BJ (cell line): ENCODE measurements around the gene GPR162. TPM values are rescaled to one million over a fixed set of nuclear protein-coding genes. Genes with fewer than 3 reads are reported as not detected.

Experiments
- CTCF ChIA-PET: fragments of 350-600 bp; formaldehyde crosslinking; extraction: SDS; loops from one replicate; lab custom pipeline; 2021; ENCODE audit warnings: antibody characterized with exemption, inconsistent platforms; lab: Yijun Ruan, JAX
- POLR2A ChIA-PET: fragments of 300-600 bp; sonication (Branson Sonifier 250); formaldehyde crosslinking; extraction: SDS; loops from one replicate; lab custom pipeline; 2021; ENCODE audit warnings: antibody characterized with exemption; lab: Charles Lee
- DNase-seq: peaks from one replicate; pipeline ENCODE4 v3.0.0-alpha.2; 2011; ENCODE audit warnings: low read depth
- H3K27me3 ChIP-seq: 2 replicates; pipeline ENCODE4 v1.6.0; 2011; ENCODE audit warnings: low read length; ENCODE audit not compliant: control insufficient read depth, insufficient read depth
- H3K36me3 ChIP-seq: 2 replicates; pipeline ENCODE4 v1.5.1; 2011; ENCODE audit warnings: low read length; ENCODE audit not compliant: control insufficient read depth, insufficient read depth
- H3K4me3 ChIP-seq: 2 replicates; pipeline ENCODE4 v1.5.1; 2011; ENCODE audit warnings: low read depth, mild to moderate bottlenecking, control low read depth, low read length
- polyA plus RNA-seq: library from polyadenylated mRNA; depleted of rRNA; stranded (reverse); fragments of >200 nt; gene quantifications from 2 replicates; pipeline ENCODE4 v1.2.3, GENCODE V29; 2011
- TF ChIP-seq, protein P1 (sequence below): IDR thresholded peaks from 2 replicates; pipeline ENCODE4 v1.5.1; 2011; ENCODE audit warnings: low read depth, mild to moderate bottlenecking, control low read depth, inconsistent platforms, low read length, moderate library complexity; ENCODE audit not compliant: insufficient read depth

GPR162 gene
- polyA plus RNA-seq, 1 experiment: 6.6 TPM

DNA sequence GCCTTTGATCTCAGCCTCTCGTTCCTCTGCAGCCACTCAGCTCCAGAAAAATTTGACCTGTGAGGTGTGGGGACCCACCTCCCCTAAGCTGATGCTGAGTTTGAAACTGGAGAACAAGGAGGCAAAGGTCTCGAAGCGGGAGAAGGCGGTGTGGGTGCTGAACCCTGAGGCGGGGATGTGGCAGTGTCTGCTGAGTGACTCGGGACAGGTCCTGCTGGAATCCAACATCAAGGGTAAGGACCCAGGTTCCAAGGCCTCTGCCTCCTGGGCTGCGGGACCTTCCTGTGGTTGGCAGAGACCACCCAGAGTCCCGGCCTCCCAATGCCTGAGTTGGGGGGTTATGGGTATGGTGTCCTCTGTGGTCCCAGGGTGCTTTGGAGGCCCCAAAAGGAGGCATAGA lies 4.5 kb upstream of the GPR162 start:
- CTCF ChIA-PET: interaction anchor here (0.9 to 2.0 kb wide), 2 partner anchors 8 to 65 kb away, joined by 4 to 5 read pairs; partner anchors contain the start of gene MLF2
- no peaks in the 10 kb centered on the region for H3K36me3 ChIP-seq
- H3K4me3 ChIP-seq: no peak overlapping the region
- no peak for DNase-seq
- POLR2A ChIA-PET: no interaction called here
- H3K27me3 ChIP-seq: peaks cover 5% of the 10 kb centered on the region
- TF ChIP-seq, protein P1, sequence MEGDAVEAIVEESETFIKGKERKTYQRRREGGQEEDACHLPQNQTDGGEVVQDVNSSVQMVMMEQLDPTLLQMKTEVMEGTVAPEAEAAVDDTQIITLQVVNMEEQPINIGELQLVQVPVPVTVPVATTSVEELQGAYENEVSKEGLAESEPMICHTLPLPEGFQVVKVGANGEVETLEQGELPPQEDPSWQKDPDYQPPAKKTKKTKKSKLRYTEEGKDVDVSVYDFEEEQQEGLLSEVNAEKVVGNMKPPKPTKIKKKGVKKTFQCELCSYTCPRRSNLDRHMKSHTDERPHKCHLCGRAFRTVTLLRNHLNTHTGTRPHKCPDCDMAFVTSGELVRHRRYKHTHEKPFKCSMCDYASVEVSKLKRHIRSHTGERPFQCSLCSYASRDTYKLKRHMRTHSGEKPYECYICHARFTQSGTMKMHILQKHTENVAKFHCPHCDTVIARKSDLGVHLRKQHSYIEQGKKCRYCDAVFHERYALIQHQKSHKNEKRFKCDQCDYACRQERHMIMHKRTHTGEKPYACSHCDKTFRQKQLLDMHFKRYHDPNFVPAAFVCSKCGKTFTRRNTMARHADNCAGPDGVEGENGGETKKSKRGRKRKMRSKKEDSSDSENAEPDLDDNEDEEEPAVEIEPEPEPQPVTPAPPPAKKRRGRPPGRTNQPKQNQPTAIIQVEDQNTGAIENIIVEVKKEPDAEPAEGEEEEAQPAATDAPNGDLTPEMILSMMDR: no peak

DNA sequence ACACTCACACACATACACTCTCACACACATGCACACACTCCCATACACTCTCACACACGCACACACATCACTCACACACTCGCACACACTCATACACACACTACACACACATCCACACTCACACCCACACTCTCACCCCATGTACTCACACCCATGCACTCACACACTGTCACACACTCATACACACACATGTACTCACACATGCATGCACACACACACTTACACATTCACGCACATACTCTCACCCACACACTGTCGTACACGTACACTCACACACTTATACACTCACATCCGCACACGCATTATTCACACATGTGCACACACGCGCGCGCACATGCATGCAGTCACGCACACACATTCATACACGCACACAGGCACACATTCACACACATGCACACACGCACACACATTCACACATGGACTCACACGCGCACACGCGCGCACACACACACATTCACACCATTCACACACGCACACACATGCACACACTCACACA lies 3.9 kb upstream of the GPR162 start:
- no peak for DNase-seq
- H3K27me3 ChIP-seq: peaks cover 9% of the 10 kb centered on the region

DNA sequence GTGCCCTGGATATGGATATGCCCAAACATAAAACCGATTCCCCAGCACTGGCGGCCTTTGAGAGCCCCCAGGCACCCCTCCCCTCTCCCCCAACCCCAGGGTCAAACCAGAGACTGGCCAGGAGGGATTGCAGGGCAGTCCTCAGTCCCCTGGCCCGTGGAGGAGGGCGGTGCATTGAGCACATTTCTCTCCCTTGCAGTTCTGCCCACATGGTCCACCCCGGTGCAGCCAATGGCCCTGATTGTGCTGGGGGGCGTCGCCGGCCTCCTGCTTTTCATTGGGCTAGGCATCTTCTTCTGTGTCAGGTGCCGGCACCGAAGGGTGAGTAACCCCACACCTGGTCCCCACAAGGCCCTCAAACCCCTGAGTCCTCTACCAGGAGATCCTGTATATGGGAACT lies 3.4 kb upstream of the GPR162 start:
- CTCF ChIA-PET: no interaction called here
- Histone ChIP-seq H3K36me3 (no peaks in the 10 kb centered on the region), H3K27me3 (peaks cover 9% of the 10 kb centered on the region), H3K4me3 (no peak overlapping the region)
- TF ChIP-seq, protein P1: no peak
- DNase-seq: no peak
- POLR2A ChIA-PET: no interaction called here

More for the DNA sequence above, 3.9 kb upstream of the GPR162 start:
- ChIA-PET CTCF (interaction anchor here (0.9 kb wide), 1 partner anchor 7 kb away, joined by 4 read pairs; no protein-coding TSS in a partner anchor), POLR2A (no interaction called here)
- Histone ChIP-seq H3K36me3 (no peaks in the 10 kb centered on the region), H3K4me3 (no peak overlapping the region)
- TF ChIP-seq, protein P1: no peak

DNA sequence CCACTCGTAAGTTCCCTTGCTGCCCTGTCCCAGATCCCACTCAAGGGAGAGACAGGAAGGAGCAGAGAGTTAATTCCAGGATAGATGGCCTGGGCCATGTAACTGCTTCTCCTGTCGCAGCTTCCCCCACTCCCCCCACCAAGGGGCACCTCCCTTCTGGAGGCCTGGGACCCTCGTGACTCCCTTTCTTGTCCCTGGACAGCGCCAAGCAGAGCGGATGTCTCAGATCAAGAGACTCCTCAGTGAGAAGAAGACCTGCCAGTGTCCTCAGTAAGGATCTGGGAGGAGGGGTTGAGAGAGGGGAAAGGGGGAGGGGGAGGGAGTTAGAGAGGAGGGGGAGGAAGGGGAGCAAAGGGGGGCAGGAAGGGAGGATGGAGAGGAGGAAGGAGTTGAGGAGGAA lies 3.0 kb upstream of the GPR162 start:
- ChIA-PET CTCF (no interaction called here), POLR2A (no interaction called here)
- Histone ChIP-seq H3K27me3 (peaks cover 9% of the 10 kb centered on the region), H3K4me3 (no peak overlapping the region), H3K36me3 (no peaks in the 10 kb centered on the region)
- TF ChIP-seq, protein P1: no peak
- DNase-seq: no peak

DNA sequence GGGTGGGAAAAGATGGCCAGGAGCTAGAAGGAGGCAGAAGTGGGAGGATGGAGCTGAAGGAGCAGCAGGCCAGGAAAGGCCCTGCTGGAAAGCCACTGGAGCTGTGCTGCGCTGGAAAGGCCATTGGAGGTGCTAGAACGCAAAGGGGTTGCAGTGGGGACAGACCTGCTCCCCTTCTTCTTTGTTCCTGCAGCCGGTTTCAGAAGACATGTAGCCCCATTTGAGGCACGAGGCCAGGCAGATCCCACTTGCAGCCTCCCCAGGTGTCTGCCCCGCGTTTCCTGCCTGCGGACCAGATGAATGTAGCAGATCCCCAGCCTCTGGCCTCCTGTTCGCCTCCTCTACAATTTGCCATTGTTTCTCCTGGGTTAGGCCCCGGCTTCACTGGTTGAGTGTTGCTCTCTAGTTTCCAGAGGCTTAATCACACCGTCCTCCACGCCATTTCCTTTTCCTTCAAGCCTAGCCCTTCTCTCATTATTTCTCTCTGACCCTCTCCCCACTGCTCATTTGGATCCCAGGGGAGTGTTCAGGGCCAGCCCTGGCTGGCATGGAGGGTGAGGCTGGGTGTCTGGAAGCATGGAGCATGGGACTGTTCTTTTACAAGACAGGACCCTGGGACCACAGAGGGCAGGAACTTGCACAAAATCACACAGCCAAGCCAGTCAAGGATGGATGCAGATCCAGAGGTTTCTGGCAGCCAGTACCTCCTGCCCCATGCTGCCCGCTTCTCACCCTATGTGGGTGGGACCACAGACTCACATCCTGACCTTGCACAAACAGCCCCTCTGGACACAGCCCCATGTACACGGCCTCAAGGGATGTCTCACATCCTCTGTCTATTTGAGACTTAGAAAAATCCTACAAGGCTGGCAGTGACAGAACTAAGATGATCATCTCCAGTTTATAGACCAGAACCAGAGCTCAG lies 2.3 kb upstream of the GPR162 start:
- no peak overlapping the region for H3K4me3 ChIP-seq
- DNase-seq: no peak
- CTCF ChIA-PET: interaction anchor here (0.9 to 12.9 kb wide), 2 partner anchors 25 to 66 kb away, joined by 3 to 92 read pairs; partner anchors contain the start of gene MLF2
- peaks cover 7% of the 10 kb centered on the region for H3K27me3 ChIP-seq
- TF ChIP-seq, protein P1: no peak
- POLR2A ChIA-PET: no interaction called here
- H3K36me3 ChIP-seq: no peaks in the 10 kb centered on the region
